ENCODE data around the gene EFEMP2.

DNA sequence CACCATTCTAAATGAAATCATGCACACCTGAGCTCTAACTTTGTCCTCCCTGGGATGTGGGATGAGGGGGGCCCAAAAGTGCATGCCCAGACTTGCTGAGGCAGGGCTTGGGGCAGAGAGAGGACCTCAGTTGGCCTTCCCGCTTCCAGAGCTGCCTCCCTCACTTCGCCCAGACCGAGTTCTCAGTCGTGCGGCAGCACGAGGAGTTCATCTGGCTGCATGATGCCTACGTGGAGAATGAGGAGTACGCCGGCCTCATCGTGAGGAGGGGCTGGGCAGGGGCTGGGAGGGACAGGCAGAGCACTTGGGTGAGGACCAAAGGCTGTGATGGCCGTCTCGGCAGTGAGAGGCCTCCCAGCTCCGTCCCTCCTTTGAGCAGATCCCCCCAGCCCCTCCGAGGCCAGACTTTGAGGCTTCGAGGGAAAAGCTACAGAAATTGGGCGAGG lies 22.8 kb downstream of the EFEMP2 start:
- TF ChIP-seq CTCF (IDR thresholded peaks at IDR 0.05) (no peak), POLR2A (IDR thresholded peaks at IDR 0.05) (no peak)

Data from stomach (tissue), 4 donors.